NCI-H748 (cell line): Measurements from ENCODE around the gene FGGY.
"Not testable (repeated sequence)": the region's sequence is repeated elsewhere in the genome, so short reads cannot be mapped to it uniquely, and the experiment has no call there.

Source experiments
- DNase-seq: peaks from one replicate; lab custom pipeline; 2025; ENCODE audit not compliant: unreplicated experiment; lab: John Stamatoyannopoulos, UW

The FGGY gene

DNA sequence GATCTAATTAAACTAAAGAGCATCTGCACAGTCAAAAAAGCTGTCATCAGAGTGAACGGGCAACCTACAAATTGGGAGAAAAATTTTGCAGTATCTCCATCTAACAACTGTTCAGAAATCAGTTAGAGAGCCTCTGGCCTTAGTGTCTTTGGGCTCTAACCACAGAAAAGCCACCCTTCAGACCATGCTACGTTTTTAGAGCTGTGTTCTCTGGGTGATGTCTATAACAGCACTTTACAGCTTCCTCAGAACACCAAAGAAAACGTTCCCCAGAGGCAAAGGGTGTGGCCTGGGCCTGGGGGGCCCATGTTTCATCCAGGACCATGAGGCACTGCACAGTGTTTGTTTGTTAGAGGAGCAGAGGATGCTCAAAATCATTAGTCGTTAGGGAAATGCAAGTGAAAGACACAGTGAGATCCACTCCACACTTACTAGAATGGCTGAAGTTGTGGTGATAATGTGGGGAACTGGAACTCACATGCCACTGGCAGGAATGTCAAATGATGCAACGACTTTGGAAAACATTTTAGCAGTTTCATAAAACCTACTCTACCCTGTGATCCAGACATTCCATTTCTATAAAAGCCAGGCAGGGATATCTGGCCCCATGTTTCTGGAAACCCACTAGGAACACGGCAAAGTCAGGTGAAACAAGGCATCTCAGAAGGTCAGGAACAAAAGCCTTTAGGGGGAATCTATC lies 267.4 kb downstream of the FGGY start:
- DNase-seq = no peak

DNA sequence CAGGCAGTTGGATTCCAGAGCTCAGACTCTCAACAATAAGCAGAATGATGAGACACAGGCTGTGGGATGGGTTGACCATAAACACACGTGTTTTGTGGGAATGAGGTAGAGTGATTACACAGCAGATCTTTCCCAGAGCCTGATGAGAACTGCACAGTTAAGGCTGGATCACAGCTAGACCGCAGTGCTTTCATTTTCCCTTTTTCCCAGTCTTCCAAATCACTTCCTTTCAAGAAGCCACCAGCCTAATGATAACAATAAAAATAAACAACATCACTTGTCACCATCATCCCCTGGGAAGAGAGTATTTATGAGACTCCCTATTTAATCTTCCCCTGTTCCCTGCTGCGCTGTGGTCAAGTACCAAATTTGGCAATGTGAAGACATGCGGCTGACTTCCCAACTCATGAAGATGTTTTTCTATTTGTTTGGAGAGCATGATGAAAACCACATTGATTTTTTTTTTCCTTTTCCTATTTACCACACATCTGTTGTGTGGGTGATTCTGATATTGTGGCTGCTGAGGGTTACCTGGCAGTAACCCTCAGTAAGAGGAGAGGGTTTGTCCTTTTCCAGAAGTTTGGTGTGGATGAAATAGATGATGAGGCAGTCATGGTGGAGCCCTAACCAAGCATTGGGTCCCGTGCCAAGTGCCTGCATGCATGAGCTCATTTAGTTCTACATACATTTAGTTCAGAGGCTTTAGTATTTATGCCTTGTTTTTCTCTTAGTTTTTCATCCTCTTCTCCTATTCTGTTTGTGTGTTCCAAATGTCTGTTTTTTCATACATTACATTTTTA lies 268.9 kb downstream of the FGGY start:
- no peak for DNase-seq

DNA sequence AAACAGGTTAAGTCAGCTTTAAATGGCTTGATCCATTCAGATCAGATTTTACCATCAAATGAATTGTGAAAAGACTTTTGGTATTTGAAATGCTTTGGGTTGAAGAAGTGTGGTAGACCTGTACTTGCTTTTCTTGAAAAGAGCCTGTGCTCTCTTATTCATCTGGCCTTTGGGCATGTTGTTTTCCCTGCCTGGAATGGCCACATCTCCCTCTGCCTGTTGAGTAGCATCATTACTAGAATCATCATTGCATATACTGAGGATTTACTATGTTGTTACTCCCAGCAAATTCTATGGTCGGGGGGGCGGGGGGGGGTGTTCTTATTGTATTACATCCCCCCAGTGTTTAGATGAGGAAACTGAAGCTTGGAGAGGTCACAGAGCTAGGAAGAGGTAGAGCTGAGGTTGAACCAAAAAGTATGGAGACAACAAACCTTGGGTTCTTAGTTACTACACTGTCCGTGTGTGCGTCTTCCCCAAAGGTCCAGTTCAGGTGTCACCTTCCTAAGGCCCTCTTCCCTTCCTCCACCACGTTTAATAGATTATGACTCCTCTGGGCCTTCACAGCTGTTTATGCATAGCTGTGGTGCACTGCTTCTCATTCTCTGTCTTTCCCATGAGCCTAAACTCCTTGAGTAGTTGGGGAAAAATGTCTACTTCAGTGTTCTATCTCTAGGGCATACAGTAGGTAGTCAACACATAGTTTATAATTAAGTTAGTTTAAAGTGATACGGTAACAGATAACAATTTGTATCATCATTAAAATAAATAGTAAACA lies 271.5 kb downstream of the FGGY start:
- DNase-seq = no peak

DNA sequence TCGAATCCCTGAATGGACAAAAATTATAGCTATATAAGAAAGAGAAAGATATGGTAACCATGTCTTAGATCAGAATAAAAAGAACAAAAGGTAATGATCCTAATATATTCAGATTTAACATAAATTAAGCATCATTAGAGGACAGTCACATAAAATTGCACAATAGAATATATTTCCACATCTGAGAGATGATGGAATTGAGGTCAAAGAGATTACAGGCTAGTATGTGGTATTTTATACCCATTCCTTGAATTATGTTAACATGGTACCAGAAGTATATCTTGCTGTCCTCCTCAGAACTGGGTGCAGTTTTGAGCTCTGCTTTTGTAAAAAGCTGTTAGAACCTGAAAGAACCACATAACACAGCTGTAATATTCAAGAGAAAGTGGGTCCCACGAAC lies 272.3 kb downstream of the FGGY start:
- no peak for DNase-seq

DNA sequence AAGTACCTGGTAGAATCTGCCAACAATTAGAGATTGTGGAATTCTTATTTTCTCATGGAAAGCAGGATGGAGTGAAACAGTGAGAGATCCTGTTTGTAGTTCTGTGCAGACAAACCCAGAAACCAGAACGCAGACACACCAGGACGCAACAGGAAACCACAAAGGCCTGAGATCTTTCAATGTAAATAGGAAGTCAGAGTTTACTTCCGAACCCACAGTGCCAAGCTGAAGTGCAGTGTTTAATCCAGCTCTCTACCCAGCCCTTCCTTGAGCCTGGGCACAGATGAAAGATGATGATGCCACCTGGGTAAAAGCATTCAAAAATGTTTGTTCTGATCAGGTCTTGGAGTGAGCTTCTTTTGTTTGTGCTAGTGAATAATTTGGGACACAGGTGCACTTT lies 273.6 kb downstream of the FGGY start:
- DNase-seq = peak; percentile 85

DNA sequence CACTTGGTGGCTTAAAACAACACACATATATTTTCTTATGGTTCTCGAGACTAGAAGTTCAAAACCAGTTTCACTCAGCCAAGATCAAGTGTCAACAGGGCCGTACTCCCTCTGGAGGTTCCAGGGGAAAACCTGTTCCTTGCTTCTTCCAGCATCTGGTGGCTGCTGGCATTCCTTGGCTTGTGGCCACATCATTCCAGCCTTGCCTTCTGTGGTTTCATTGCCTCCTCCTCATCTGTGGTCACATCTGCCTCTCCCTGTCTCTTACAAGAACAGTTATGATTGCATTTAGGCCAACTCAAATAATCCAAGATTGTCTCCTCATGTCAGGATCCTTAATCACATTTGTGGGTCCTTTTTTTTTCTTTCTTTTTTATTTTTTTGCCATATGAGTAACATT lies 277.2 kb downstream of the FGGY start:
- no peak for DNase-seq

DNA sequence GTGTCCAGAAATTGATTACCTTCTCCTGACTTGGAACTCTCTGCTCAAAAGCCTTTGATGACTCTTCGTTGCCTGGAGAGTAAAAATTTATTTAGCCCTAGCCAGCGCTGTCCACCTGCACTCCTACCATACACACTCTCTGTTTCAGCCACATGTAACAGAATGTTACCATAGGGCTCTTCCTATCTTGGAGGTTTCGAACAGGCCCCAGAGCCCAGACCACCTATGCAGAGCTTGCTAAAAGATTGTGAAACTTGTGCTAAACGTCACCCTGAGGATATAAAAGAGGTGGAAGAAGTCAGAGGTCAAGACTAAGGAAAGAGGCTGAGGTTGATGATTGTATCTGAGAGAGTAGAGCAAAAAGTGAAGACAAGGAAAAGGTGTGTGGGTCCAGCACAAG lies 280.9 kb downstream of the FGGY start:
- DNase-seq = no peak

DNA sequence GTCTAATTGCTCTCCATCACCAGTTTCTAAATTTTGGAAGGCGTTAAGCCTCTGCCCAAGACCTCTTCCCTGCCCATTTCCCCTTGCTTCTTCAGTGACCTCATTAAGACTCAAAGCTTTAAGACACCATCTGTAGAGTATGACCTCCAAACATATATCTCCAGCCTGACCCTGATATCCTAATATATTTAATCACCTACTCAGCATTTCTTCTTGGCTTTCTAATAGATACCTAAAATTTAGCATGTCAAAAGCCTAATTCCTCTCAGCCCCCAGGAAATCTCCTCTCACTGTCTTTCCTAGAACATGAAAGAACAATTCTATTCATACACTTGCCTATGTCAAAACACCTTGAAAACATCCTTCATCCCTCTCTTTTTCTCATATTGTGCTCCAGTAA lies 282.3 kb downstream of the FGGY start:
- no peak for DNase-seq

DNA sequence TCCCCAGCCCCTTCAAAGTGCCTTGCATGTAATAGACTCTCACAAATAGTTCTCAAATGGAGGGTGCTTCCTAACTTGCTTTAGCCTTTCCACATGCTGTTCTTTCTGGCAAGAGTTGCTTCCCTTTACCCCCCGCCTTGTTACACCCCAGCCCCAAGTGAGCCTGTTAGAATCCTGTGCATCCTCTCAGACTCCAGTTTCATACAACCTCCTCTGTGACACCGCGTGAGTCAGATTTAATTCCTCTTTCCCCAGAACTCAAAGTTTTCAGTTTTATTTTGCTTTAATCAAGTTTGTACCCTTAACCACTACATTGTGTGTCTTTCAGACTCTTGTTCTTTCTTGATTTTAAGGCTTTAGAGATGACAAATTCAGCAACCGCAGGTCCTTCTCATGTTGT lies 283.4 kb downstream of the FGGY start:
- DNase-seq = no peak

DNA sequence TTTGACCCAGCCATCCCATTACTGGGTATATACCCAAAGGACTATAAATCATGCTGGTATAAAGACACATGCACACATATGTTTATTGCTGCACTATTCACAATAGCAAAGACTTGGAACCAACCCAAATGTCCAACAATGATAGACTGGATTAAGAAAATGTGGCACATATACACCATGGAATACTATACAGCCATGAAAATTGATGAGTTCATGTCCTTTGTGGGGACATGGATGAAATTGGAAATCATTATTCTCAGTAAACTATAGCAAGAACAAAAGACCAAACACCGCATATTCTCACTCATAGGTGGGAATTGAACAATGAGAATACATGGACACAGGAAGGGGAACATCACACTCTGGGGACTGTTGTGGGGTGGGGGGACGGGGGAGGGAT lies 295.5 kb downstream of the FGGY start:
- DNase-seq = not testable (repeated sequence)

DNA sequence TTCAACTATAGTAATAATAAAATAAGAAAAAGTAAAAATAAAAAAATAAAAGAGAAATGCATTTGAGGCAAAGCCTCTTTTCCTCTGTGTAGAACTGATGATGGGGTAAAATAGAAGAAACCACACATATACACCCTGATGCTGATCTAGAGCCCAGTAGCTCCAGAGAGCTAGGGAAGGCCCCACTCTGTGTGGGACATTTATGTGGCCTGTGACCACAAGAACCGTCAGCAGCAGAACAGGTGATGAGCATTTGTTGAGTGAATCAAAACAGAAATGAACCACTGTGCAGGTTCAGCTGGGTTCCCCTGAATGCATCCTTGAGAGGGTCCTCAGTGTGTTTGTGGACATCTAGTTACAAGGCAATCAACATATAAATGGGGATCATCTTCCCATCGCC lies 296.0 kb downstream of the FGGY start:
- DNase-seq = no peak

DNA sequence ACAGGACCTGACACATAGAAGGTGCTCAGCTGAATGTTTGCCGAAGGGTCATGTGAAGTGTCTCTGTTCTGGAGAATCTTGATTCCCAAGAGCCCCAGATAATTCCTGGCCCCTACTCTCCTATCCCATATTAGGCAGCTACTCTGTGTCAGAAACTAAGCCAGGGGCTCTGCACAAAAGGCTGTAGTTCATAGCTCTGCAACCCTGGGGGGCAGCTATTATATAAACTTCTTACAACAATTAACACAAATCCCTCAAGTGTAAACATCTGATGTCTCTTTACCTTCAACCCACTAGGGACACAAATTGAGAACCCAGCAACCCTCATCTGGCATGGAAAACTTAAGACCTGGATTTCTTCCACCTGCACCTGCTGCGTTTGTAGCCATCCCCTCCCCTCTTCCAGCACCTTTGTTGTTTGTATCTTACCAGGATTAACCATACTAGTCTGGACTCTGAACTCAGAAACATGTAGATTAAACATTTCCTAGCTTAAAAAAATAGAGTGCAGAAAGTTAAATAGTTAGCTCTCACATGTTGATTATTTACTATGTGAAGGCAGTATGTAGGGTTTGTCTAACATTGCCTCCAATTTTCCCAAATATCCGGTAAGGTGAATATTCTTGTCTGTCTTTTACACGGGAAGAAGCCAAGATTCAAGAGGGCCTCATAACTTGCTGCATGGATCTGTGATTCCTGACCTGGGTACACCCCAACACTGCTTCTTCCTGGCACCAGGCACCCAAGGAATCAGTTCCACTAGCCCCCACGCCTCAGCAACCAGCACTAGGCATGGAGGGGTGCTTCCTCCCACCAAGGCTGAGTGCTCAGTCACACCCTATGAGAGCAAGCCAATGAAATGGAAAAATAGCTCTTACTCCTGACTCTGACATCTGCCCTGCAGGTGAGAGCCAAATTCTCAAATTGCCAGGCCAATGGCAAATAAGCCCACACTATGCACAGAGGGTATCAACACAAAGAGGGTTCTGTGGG lies 297.2 kb downstream of the FGGY start:
- DNase-seq = no peak

DNA sequence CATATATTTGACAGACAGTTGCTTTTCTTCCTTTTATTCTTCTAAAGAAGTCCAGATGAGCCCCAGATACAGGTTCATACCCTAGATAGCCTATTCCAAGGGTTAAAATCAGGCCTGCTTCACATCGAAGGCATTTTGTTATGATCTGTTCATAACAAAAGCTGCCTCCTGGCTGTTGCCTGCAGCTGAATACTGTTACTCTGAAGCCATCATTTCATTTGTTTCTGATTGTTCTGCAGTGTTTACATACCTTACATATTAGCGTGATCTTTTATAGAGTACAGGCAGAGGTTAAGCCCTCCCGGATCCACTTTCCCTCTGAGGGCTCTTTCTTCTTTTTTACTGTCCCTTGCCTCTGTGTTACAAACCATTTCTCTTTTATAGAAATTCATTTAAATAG lies 298.9 kb downstream of the FGGY start:
- peak; percentile 79 for DNase-seq

DNA sequence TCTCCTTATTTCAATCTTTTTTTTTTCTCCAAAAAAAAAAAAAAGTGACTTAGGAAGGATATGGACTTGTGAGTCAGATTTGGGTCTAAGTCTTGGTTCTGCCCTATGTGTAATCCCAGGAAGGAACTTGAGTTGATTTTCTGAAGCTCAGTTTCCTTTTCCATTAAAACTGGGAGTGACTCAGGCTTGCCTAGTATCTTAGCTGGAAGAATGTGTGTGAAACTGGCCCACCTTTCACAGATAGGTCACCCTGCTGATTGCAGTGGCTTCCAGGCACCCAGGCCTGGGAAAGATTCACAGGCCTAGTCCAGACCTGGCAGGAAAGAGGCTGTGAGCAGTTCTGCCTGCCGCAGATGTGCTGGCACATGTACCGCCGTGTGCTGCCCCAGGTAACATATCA lies 299.5 kb downstream of the FGGY start:
- DNase-seq = no peak

DNA sequence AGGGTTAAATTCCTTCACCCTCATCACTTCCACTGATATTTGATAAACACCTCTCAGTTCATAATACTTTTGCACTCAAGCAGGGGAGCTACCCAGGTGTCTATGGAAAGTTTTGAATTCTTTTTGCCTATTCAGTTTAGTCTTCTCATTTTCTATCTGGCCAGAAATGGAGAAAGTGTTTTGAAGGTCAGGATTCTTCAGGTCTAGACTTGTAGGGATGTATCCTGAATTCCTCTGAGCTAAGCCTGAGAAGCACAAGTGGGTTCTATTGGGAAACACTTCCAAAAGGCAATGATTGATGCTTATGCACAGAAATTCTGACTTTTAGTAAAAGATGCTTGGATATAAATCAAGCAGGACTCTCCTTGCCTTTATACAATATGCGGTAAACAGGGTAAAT lies 300.1 kb downstream of the FGGY start:
- DNase-seq = no peak

DNA sequence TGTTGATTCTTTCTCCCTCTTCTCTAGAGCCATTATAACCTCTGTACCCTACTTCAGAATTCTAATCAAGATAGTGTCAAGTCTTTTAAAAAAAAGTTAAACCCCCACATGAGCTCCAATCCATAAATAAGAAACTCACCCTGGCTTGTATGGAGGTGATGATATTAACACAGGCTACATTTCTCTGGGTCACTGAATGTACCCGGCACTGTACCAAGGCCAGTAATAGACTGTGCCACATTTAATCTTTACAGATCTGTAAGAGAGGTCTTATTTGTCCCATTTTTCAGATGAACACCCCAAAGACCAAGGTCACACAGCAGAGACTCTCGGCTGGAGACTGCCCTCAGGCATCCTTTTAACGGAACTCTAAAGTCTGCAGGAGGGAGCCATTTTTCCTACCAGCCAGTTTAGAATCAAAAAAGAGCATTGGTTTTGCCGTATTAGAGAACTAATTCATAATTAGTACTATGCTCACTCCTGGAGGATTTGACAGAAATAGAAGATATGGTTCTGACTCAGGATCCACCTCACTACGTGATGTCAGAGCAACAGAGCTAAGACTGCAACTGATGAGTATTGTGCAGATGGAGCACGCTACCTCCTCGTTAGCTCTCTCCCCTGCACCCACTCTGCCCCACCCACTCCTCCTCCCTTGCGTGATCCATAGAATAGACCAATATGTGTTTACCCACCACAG lies 300.7 kb downstream of the FGGY start:
- DNase-seq = no peak

DNA sequence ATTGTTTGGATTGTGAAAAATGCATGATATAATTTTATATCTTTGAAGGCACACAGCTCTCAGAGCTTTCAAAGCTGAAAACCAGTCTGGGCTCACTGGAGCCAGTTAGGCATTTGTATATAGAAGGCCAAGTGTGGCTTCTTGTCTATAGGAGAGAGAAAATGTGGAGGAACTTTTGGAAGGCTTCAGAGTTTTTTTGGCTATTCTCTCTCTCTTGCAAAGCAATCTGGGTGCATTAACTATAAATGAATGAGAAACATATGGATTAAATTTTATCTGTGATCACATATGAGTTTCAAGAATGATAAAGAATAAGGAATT lies 301.2 kb downstream of the FGGY start:
- DNase-seq = no peak

DNA sequence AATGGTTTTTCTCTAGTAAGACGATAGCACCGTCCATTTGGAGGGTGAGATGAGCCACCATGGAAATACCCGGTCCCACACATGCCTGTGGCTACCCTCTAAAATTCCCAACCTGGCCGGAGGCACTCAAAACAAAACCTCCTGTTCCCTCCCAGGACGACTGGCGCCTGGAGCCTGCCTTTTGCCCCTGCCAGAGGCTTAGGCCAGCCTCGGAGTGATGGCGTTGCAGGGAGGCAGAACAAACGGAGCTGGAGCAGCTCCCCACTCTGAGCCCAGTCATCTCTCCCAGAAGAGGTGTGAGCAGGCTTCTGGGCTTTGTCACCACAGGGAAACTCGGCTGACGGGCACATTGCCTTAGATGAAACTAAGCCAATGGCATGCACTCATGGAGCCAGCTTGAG lies 304.1 kb downstream of the FGGY start:
- no peak for DNase-seq

DNA sequence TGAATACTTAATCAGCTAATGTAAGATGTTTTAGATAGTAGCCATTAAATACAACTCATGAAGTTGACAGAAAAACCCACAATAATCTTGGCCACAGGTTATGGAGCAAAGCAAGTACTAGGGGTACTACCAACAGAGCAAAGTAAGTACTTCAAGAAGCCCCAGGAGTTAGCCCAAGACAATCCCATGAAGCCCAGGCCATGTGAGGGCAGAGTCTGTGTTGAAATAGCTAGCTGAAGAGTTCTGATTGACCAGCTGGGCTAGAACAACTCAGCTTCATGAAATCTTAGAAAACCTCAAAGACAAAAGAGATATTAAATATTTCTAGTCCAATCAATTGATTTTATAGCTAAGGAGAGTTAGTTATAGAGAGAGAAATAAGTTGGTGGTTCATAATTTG lies 304.9 kb downstream of the FGGY start:
- no peak for DNase-seq

DNA sequence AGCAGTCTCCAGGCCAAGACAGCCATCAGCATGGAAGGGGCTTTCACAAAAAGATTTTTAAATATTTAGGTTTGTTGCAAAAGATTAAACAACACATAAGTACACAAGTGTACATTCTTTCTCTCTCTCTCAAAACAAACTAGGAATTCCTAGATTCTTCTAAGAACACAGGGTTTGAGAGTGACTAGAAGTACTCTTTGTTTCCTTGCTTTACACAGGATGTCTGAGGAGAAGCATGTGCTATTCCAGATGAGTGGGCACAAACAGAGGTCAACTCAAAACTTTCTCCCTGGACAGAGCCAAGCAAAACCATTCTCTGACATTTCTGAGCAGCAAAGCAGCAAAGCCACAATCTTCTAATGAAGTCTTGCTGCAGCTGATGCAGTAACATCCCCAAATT lies 307.3 kb downstream of the FGGY start:
- no peak for DNase-seq
